GM19463 (cell line): ENCODE results near the gene MSL1.
A peak's percentile ranks its signal among the peaks of the same experiment; 100 is the strongest.

Experiments
- ATAC-seq: cut with Tn5 transposase; IDR thresholded peaks from one replicate; pipeline ENCODE4 v1.9.1; 2021; ENCODE audit warnings: mild to moderate bottlenecking, moderate library complexity; ENCODE audit not compliant: unreplicated experiment

The MSL1 gene

DNA sequence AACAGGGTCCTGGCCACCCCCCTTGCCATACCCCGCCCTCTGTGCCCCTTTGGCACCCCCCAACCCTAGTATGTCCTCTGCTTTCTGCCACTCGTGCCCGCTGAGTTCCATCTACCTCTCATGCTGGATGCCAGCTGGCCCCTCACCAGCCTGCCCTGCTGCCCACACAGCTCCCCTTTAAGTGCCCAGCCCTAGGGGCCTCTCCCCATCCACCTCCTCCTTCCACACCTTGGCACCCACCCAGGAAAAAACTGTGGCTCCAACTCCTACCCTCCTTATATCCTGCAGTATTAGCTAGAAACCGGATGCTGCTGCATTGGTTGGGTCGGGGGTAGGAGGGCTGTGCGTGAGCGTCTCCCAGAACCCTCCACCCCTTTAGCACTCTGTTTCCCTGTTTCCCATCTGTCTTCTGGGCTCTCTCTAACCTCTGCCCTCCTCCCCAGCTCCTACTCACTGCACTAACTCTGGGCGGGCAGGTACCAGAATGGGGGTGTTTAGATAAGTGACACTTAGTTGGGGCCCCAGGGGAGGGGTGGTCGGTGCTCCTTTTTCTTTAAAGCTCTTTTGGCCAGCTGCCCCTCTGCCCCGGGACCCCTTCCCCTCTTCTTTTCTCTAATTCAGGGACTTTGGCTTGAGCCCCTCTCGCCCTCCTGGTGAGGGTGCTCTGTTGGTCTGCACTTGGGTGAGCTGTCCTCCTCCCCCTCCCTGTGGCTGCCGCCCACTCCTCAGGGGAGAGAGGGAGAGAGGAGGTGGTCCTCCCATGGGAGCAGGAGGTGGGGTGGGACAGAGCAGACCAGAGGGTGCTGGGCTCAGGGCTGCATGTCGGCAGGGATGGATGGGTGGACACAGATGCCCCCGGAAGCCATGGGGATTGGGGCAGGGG, 31.3 kb upstream of the MSL1 start:
- ATAC-seq = no peak

DNA sequence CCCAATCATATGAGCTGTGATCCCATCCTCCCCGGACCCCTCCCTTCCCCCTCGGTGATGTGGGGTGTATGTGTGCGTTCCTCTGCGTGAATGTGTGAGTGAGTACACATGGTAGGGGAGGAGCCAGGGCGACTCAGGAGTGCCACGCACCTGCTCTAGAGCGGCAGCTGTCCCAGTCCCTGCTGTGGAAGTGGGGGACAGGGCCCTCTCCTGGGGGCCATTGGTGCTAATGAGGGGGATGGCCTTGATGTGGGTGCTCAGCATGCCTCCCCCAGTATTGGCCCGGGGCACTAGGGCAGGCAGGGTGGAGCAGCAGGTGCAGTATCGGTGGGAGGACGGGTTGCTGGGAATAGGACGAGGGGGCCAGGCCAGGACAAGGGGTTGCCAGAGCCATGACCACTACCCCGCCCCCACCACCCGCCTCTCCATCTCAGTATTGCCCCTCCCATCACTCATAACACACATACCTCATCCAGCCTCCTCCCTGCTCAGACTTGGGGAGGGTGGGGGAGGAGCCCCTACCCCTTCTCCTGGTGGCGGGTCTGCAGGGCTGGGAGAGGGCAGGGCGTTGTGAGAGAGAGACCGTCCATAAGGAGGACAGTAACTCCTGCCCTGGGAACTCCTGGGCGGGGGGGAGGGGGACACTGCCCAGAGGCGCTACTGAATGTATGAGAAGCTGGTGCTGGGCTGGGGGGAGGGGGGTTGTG, 29.9 kb upstream of the MSL1 start:
- no peak for ATAC-seq

- no peak for ATAC-seq
These were observed 29.2 kb upstream of the MSL1 start for GRCh38 chr17:40092581-40092980.

GRCh38 chr17:40093005-40093579, 28.7 kb upstream of the MSL1 start:
- ATAC-seq = no peak

DNA sequence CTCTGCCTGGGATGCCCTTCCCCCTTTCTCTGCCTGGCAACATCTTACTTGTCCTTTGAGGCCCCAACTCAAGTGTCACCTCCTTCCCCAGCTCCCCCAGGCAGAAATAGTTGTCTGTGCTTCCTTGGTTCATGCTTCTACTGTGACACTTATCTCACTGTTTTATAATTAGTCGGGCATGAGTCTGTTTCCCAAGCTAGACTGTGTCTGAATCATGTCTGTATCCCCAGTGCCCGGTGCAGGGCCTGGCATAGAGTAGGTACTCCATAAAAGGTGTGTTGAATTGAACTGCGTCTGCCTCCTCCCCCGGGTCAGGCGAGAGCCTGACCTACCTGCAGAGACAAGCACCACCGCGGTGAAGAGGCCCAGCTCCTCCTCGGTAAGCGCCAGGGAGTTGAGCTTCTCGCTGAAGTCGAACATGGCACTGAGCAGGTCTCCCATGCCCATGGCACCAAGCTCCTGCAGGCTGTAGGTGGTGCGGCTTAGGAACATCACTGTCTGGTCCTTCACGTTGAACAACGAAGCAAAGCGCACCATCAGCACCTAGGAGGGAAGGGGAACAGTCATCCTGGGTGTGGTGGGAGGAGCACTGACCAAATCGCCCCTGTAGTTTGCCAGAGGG, 28.1 kb upstream of the MSL1 start:
- no peak for ATAC-seq

DNA sequence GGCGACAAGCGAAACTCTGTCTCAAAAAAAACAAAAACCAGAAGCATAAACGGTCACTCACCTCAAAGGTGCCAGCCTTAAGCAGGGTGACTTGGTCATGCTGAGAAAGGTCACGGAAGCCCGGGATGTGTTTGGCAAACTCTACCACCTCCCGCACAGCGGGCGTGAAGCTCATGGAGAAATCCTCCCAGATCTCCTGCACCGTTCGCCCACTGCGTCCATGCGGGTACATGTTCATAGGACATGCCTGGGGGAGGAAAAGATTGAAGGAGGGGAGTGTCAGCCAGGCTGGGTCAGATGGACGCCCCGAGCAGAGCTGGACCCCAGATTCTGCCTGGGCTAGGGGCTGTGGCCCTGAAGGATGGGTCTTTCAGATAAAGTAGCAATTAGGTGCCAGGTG, 26.9 kb upstream of the MSL1 start:
- ATAC-seq = no peak

- ATAC-seq = no peak
These were observed 26.3 kb upstream of the MSL1 start for GRCh38 chr17:40095351-40095943.

DNA sequence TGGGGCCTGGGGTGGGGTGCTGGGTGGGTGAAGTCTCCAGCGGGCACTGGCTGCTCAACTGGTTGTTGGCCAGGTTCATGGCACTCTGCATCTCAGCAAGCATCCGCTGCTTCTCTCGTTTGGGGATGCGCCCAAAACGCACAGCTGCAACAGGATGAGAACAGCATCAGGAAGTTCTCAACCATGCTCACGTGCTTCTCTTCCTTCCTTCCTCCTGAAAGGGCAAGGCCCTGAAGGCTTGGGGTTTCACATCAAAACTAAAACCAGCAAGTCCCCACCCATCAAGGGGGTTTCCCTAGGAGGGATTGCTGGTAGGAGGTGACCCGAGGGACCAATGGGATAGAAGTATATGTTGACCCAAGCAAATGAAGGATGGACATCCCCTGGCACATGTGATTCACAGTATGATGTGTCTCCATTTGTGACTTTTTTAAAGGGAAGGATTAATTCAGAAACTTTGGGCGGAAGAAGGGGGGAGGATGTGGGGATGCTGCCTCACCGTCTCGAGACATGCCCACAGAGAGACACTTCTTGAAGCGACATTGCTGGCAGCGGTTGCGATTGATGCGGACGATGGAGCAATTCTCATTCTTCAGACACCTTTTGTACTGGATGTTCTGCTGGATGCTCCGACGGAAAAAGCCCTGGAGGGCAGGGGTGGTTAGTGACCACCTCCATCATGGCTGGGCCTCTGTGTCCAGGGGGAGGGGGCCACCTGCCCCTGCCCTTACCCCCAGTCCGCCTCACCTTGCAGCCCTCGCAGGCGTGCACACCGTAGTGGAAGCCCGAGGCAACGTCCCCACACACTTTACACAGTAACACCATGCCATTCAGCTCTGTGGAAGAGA, 25.6 kb upstream of the MSL1 start:
- peak; percentile 43 for ATAC-seq

DNA sequence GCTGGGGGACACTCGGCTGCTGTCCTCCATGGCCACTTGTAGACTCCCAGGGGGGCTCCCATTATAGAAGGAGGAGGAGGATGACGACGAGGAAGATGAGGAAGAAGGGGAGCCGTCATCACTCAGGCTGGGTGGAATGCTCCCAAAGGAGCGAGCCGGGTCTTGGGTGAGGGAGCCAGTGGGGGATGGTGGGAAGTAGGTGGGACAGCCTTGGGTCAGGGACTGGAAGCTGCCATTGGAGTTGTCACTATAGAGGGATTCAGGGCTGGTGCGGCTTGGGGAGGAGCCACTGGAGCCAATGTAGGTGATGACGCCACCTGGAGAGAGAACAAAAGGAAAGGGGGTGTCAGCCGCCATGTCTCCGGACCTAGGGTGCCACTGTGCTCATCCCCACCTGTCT, 24.7 kb upstream of the MSL1 start:
- ATAC-seq = no peak

GRCh38 chr17:40097931-40098845, 23.6 kb upstream of the MSL1 start:
- no peak for ATAC-seq

DNA sequence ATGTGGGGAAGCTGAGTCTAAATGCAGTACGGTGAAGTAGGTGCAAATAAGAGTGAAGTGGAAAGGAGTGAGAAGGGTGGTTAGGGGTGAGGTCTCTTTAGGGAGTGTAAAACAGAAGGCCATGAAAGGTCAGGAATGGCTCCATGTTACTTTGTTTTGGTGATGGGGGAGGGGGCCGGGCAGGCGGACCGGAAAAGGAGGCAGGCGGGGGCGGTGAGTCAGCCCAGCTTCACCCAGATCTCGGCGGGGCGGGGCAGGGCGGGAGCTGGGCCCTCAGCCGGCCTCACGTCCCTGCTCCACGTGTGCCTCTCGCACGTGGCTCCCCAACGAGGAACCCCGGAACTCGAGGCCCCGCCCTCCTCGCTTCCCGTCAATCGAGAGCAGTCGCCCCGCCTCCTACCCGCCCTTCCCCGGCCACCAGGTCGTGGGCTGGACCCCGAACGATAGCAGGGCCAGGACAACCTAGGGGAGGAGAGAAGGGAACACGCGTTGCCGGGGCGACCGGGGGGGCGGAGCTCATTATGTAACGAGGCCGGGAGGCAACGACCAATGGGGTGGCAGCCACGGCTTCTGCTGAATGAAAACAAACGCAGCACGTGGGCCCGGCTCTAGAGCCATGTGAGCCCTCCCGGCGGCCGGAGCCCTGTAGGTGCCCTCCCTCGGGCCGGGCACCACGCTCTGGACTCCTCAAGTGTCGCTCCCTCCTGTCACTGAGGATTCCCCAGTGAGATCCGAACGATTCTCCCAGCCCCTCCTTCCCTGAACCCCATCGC, 22.7 kb upstream of the MSL1 start:
- ATAC-seq = peak; percentile 61

GRCh38 chr17:40099619-40100418, 22.0 kb upstream of the MSL1 start:
- no peak for ATAC-seq

DNA sequence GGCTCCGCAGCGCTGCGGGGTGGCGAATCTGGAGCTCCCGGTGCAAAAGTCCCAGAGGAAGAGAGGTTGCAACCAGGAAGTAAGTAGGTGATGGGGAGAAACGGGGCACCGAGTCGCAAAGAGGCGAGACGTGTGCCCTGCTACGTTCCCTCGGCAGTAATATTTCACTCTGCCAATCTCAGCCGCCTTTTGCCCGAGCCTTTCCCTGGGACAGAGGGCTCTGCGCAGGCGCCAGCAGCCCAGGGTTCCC, 21.4 kb upstream of the MSL1 start, which contains the start of gene NR1D1:
NR1D1 (minus strand) TSS at position 171 of the 250 bp plus-strand sequence. CDS start 495 bp downstream, outside the sequence.
- ATAC-seq = no peak

DNA sequence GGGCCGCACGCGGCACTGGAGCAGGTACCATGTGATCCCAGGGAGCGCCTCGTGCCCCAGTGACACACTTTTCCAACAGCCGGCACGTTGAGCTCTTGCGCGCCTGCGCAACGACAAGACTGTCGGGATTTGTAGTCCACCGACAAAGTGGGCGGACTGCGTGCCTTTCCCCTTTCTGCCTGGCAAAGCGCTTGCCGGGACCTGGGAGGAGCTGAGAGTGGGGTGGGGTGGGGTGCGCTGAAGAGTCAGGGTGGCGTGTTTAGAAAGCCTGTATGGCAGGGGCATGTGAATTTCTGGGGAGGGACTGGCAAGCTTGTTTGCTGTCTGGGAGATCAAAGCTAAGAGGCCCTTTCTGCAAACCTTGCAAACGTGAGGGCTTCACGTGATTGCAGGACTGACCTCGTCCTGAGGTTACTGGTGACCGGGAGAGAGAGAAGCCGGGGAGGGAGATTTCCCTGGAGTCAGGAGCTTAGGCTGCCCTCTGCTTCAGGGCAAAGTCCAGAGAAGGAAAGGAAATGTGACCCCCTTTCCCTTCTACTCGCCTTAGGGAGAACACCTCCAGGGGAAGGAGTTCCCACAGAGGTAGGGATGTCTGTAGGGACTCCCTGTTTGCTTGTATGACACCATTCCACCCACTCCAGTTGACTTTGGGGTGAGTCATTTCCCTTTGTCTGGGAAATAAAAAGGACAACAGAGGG, 21.0 kb upstream of the MSL1 start:
- ATAC-seq = peak; percentile 18

DNA sequence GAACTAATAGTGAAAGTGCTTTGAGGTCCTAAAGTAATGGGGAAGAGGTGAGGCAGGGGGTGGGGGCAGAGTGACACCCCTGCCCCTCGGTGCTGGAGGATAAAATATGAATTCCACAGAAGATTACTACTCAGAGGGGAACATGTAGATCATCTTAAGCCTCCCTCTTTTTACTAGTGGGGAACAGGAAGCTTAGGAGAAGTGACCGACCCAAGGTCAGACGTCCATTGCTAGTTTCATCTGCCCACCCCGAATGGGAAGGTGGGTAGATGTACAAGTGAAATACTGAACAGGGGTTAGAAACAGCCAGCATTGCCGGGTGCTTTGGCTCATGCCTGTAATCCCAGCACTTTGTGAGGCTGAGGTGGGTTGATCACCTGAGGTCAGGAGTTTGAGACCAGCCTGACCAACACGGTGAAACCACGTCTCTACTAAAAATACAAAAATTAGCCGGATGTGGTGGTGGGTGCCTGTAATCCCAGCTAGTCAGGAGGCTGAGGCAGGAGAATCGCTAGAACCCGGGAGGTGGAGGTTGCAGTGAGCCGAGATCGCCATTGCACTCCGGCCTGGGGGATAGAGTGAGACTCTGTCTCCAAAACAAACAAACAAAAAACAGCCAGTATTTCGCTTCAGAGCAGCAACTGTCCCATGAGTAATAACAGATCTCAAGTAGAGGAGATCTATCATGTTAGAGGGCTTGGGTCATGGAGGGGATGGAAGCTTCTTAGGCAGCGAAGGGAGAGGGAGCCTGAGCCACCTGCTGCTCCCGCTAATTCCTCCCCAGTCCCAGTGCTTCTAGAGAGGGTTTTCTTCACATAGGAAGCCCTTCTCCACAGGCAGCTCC, 20.2 kb upstream of the MSL1 start:
- no peak for ATAC-seq

- no peak for ATAC-seq
These were observed 18.6 kb upstream of the MSL1 start for GRCh38 chr17:40103071-40103661.
